Calu3 (cell line): Measurements from ENCODE around the gene CLEC4F. TPM values are rescaled to one million over a fixed set of nuclear protein-coding genes. Genes with fewer than 3 reads are reported as not detected.

ENCODE experiments used
- BruUV-seq: library from RNA; stranded (reverse); fragments of 400-500 nt; replicated peaks from 2 replicates; lab custom pipeline; 2021; lab: Mats Ljungman, UMichigan
- CTCF ChIA-PET: fragments of 300-600 bp; sonication (Branson Sonifier 250); formaldehyde crosslinking; loops from one replicate; lab custom pipeline; 2022; ENCODE audit warnings: antibody characterized with exemption; lab: Charles Lee
- DNase-seq: peaks from one replicate; pipeline ENCODE4 v3.0.0; 2022
- H3K27ac Mint-ChIP-seq: one replicate; pipeline ENCODE4 v1.8.0; 2022; ENCODE audit warnings: mixed read lengths; ENCODE audit not compliant: unreplicated experiment
- H3K27me3 Mint-ChIP-seq: one replicate; pipeline ENCODE4 v1.8.0; 2022; ENCODE audit warnings: mixed read lengths; ENCODE audit not compliant: unreplicated experiment
- H3K36me3 Mint-ChIP-seq: one replicate; pipeline ENCODE4 v1.8.0; 2022; ENCODE audit warnings: mild to moderate bottlenecking, moderate library complexity, mixed read lengths; ENCODE audit not compliant: insufficient read depth, unreplicated experiment
- H3K4me1 Mint-ChIP-seq: one replicate; pipeline ENCODE4 v1.8.0; 2022; ENCODE audit warnings: mild to moderate bottlenecking, low read depth, mixed read lengths; ENCODE audit not compliant: unreplicated experiment
- H3K4me3 Mint-ChIP-seq: one replicate; pipeline ENCODE4 v1.8.0; 2022; ENCODE audit warnings: mild to moderate bottlenecking, low read depth, moderate library complexity, mixed read lengths; ENCODE audit not compliant: unreplicated experiment
- H3K9me3 Mint-ChIP-seq: one replicate; pipeline ENCODE4 v1.8.0; 2022; ENCODE audit warnings: low read depth, mixed read lengths; ENCODE audit not compliant: unreplicated experiment
- CTCF ChIP-seq: fragments of 200-600 bp; IDR thresholded peaks from one replicate; pipeline ENCODE4 v1.8.0; 2022; ENCODE audit warnings: antibody characterized with exemption; ENCODE audit not compliant: unreplicated experiment
- intact Hi-C: fragments of 100-400 bp; cut with micrococcal nuclease; formaldehyde crosslinking; loops from one replicate; pipeline ENCODE4 v1.10.0; 2022; ENCODE audit not compliant: unreplicated experiment
- total RNA-seq: library from RNA; stranded (reverse); gene quantifications from 2 replicates; pipeline ENCODE4 v1.2.3, GENCODE V29; 2022

The CLEC4F gene
- total RNA-seq, 1 experiment from 2014 or later, result not detected

GRCh38 chr2:70817284-70817954 is 3.0 kb downstream of the CLEC4F start:
- Mint-ChIP-seq H3K27ac (no peak overlapping the region), H3K9me3 (no peaks in the 10 kb centered on the region), H3K4me3 (no peak overlapping the region), H3K27me3 (peaks cover 96% of the 10 kb centered on the region), H3K36me3 (no peaks in the 10 kb centered on the region), H3K4me1 (no peaks in the 10 kb centered on the region)
- no peak for DNase-seq
- CTCF ChIA-PET, result no interaction called here
- intact Hi-C loops, result no loop called here
- BruUV-seq, result no TSS peak
- TF ChIP-seq CTCF, result no peak

- BruUV-seq, result no TSS peak
- H3K27ac Mint-ChIP-seq, result no peak overlapping the region
- intact Hi-C loops, result no loop called here
- peaks cover 99% of the 10 kb centered on the region for H3K27me3 Mint-ChIP-seq
- no peak overlapping the region for H3K4me3 Mint-ChIP-seq
- CTCF ChIA-PET, result no interaction called here
- no peak for TF ChIP-seq CTCF
- H3K9me3 Mint-ChIP-seq, result no peaks in the 10 kb centered on the region
- H3K36me3 Mint-ChIP-seq, result no peaks in the 10 kb centered on the region
- H3K4me1 Mint-ChIP-seq, result no peaks in the 10 kb centered on the region
- no peak for DNase-seq
These were observed 3.7 kb downstream of the CLEC4F start for GRCh38 chr2:70816726-70817125.

- intact Hi-C loops, result no loop called here
- Mint-ChIP-seq H3K27ac (no peak overlapping the region), H3K36me3 (no peaks in the 10 kb centered on the region), H3K4me1 (no peaks in the 10 kb centered on the region), H3K4me3 (no peak overlapping the region), H3K9me3 (no peaks in the 10 kb centered on the region), H3K27me3 (peaks cover 83% of the 10 kb centered on the region)
- CTCF ChIA-PET, result no interaction called here
- BruUV-seq, result no TSS peak
- DNase-seq, result no peak
- no peak for TF ChIP-seq CTCF
These were observed 11.1 kb downstream of the CLEC4F start for GRCh38 chr2:70808983-70809958.

- no peak for TF ChIP-seq CTCF
- peaks cover 78% of the 10 kb centered on the region for H3K27me3 Mint-ChIP-seq
- H3K9me3 Mint-ChIP-seq, result no peaks in the 10 kb centered on the region
- no peak overlapping the region for H3K4me3 Mint-ChIP-seq
- BruUV-seq, result no TSS peak
- H3K27ac Mint-ChIP-seq, result no peak overlapping the region
- intact Hi-C loops, result no loop called here
- DNase-seq, result no peak
- H3K4me1 Mint-ChIP-seq, result no peaks in the 10 kb centered on the region
- no peaks in the 10 kb centered on the region for H3K36me3 Mint-ChIP-seq
- CTCF ChIA-PET, result interaction anchor here (0.7 kb wide), 1 partner anchor 17 kb away, joined by 3 read pairs; no protein-coding TSS in a partner anchor
These were observed 12.6 kb downstream of the CLEC4F start for GRCh38 chr2:70807828-70808118.
